ENCODE measurements around the gene CDKAL1. TPM values are rescaled to one million over a fixed set of nuclear protein-coding genes. Genes with fewer than 3 reads are reported as not detected.
"Not testable (repeated sequence)": the region's sequence is repeated elsewhere in the genome, so short reads cannot be mapped to it uniquely, and the experiment has no call there.

Gene CDKAL1
- total RNA-seq, 1 experiment from 2014 or later: 24.4 TPM

DNA sequence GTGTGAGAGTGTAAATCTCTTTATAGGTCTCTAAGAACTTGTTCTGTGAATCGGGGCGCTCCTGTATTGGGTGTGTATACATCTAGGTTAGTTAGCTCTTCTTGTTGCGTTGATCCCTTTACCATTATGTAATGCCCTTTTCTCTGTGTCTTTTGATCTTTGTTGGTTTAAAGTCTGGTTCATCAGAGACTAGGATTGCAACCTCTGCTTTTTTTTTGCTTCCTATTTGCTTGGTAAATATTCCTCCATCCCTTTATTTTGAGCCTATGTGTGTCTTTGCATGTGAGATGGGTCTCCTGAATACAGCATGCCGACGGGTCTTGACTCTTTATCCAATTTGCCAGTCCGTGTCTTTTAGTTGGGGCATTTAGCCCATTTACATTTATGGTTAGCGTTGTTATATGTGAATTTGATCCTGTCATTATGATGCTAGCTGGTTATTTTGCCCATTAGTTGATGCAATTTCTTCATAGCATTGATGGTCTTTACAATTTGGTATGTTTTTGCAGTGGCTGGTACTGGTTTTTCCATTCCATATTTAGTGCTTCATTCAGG, 60.1 kb downstream of the CDKAL1 start:
- H3K27me3 ChIP-seq (ENCODE audit: control insufficient read depth, insufficient read depth, low read length); H3K4me3 ChIP-seq (ENCODE audit: insufficient read depth, low read depth, low read length); DNase-seq; H3K36me3 ChIP-seq (replicated peaks; ENCODE audit: control insufficient read depth, insufficient read depth, low read length): not testable (repeated sequence)

DNA sequence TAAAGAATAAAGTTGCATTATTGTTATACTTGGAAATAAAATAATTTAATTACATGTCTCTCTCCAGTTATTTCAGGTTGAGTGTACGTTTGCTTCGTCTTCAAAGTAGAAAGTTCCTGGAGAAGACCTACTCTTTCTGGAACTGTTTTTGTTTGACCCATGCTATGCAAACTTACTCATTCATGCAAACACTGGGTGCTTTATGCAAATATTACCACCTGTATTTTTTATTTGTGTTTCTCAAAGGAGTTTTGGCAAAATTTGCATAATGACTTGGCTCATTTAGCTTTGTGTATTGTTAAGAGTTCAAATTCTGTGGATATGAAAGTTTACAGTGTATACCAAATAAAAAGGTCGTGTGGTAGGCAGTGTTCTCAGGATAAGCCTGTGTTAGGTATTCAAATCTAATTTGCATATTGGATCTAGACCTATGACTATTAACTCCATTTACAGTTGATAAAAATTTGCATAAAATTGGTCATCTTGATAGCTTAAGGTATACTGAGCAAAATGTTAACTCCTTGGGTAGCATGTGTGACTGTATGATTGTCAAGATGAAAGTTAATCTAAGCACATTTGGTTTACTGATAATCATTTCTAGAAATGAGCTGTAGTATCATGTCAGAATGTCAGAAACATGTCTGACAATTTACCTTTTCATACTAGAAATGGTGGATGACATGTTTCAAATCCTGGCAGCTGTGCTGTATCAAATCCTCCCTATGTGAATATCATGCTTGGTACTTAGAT, 65.2 kb downstream of the CDKAL1 start:
- DNase-seq: no peak
- H3K36me3 ChIP-seq (replicated peaks; ENCODE audit: control insufficient read depth, insufficient read depth, low read length): no peaks in the 10 kb centered on the region
- H3K4me3 ChIP-seq (ENCODE audit: insufficient read depth, low read depth, low read length): no peak overlapping the region
- no peaks in the 10 kb centered on the region for H3K27me3 ChIP-seq (ENCODE audit: control insufficient read depth, insufficient read depth, low read length)

DNA sequence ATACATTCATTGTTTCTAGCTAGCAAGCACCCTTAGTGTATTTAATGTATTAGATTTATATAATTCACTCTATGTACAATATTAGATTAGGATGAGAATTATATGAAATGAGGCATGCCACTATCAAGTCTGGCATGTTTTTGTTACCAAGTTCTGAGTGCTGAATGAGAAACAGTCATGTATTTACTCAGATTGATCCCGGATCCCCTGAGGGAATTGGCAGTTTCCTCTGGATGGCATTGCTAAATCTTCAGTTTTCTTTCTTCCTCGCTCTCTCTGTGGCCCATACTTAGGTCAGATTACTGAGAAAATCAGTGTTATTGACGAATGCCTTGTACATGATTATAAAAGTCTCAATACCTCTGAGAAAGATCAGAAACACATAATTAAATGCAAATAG, 66.6 kb downstream of the CDKAL1 start:
- no peak for DNase-seq
- H3K4me3 ChIP-seq (ENCODE audit: insufficient read depth, low read depth, low read length): no peak overlapping the region
- H3K27me3 ChIP-seq (ENCODE audit: control insufficient read depth, insufficient read depth, low read length): no peaks in the 10 kb centered on the region
- H3K36me3 ChIP-seq (replicated peaks; ENCODE audit: control insufficient read depth, insufficient read depth, low read length): no peaks in the 10 kb centered on the region

DNA sequence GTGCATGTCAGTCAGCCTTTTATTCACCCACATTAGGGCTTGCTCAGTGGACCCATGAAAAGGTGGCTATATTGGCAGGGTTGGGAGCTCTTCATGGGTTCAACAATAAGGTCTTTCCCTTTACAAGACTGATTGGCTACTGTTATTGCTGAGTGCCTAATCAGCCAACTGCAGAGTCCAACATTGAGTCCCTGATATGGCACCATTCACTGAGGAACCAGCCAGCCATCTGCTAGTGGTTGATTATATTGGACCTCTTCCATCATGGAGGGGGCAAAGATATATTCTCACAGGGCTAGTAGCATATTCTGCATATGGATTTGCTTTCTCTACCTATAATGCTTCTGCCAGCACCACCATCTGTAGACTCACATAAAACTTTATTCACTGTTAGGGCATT, 69.9 kb downstream of the CDKAL1 start:
- H3K4me3 ChIP-seq (ENCODE audit: insufficient read depth, low read depth, low read length): no peak overlapping the region
- no peaks in the 10 kb centered on the region for H3K27me3 ChIP-seq (ENCODE audit: control insufficient read depth, insufficient read depth, low read length)
- DNase-seq: no peak
- H3K36me3 ChIP-seq (replicated peaks; ENCODE audit: control insufficient read depth, insufficient read depth, low read length): no peaks in the 10 kb centered on the region

DNA sequence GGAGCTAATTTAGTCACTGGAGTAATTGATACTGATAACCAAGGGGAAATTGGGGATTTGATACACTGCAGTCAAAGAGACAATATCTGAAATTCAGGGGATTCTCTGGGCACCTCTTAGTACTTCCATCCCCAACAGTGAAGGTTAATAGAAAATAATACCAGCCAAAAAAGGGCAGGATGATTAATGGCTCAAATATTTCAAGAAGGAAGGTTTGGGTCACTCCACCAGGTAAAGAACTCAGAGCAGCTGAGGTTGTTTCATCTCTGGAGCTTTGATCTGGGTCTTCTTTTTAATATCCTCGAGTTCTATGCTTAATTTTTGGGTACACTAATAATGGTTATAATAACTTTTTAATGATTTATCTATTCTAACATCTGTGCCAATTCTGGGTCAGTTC, 70.8 kb downstream of the CDKAL1 start:
- Histone ChIP-seq H3K36me3 (replicated peaks; ENCODE audit: control insufficient read depth, insufficient read depth, low read length) (no peaks in the 10 kb centered on the region), H3K27me3 (ENCODE audit: control insufficient read depth, insufficient read depth, low read length) (no peaks in the 10 kb centered on the region), H3K4me3 (ENCODE audit: insufficient read depth, low read depth, low read length) (no peak overlapping the region)
- DNase-seq: no peak

DNA sequence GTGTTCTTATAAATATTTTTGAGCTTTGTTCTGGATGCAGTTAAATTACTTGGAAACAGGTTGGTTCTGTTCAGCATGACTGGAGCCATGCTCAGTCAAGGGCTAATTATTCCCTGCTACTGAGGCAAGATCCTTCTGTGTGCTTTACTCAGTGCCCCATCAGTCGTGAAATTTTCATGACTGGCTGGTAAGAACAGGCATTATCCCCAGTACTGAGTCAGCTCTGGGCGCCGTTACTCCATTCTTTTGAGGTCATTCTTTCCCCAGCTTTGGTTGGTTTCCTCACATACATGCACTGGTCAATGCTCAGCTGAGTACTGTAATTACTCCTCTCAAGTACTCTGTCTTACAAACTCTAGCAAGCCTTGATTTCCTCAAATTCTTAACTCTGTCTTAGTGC, 71.3 kb downstream of the CDKAL1 start:
- Histone ChIP-seq H3K4me3 (ENCODE audit: insufficient read depth, low read depth, low read length) (no peak overlapping the region), H3K36me3 (replicated peaks; ENCODE audit: control insufficient read depth, insufficient read depth, low read length) (no peaks in the 10 kb centered on the region), H3K27me3 (ENCODE audit: control insufficient read depth, insufficient read depth, low read length) (no peaks in the 10 kb centered on the region)
- no peak for DNase-seq

DNA sequence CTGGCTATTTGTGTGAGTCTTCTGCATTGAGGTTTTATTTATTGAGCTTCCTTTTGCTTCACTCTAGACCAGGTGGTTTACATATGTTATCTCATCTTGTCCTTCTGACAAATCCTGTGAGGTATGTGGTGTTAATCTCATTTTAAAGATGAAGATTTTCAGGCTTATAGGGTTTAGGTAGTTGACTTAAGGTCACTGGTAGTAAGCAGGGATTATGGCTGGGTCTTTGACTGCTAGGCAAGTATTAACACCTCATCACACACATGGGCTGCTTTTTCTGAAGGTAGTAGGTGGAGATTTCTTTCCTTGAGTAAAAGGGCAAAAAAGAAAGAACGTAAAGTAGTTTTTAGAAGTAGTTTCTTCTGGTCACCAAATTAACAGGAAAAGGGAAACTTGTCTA, 72.6 kb downstream of the CDKAL1 start:
- no peaks in the 10 kb centered on the region for H3K36me3 ChIP-seq (replicated peaks; ENCODE audit: control insufficient read depth, insufficient read depth, low read length)
- no peak for DNase-seq
- H3K4me3 ChIP-seq (ENCODE audit: insufficient read depth, low read depth, low read length): no peak overlapping the region
- H3K27me3 ChIP-seq (ENCODE audit: control insufficient read depth, insufficient read depth, low read length): no peaks in the 10 kb centered on the region

DNA sequence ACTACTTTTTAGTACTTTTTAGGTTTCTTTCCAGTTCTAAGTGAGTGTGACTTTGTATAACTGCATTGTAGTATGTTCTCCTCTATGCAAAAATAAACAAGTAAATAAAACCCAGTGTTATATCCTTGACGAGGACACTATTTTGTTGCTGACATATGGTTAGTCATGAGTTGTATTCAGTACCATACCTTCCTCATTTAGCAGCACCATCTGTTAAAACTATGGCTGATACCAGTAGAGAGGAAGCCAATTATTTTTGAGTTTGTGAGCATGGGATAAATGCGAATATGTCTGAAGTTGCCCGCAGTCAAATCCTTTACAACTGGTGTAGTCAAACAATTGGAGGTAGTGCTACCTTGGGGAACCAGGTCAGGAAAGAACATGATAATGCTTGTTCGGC, 74.1 kb downstream of the CDKAL1 start:
- no peak for DNase-seq
- Histone ChIP-seq H3K36me3 (replicated peaks; ENCODE audit: control insufficient read depth, insufficient read depth, low read length) (no peaks in the 10 kb centered on the region), H3K4me3 (ENCODE audit: insufficient read depth, low read depth, low read length) (no peak overlapping the region), H3K27me3 (ENCODE audit: control insufficient read depth, insufficient read depth, low read length) (no peaks in the 10 kb centered on the region)

DNA sequence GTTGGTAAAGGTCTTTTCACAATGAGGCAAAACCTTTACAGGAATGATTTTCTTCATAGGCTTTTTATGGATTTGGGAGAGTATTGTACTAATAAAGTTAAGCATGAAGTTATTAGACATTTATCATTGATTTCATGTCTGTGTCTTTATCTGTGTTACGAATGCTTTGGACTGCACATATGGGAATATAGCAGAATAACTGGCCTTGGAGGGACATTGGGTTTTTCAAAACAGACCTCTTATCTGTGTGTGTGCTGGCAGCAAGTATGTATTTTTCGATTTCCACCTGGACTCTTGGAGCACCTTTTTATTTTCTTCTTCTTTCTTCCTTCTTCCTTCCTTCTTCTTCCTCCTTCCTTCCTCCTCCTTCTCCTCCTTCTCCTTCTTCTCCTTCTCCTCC, 74.6 kb downstream of the CDKAL1 start:
- Histone ChIP-seq H3K27me3 (ENCODE audit: control insufficient read depth, insufficient read depth, low read length) (no peaks in the 10 kb centered on the region), H3K36me3 (replicated peaks; ENCODE audit: control insufficient read depth, insufficient read depth, low read length) (no peaks in the 10 kb centered on the region), H3K4me3 (ENCODE audit: insufficient read depth, low read depth, low read length) (no peak overlapping the region)
- no peak for DNase-seq

DNA sequence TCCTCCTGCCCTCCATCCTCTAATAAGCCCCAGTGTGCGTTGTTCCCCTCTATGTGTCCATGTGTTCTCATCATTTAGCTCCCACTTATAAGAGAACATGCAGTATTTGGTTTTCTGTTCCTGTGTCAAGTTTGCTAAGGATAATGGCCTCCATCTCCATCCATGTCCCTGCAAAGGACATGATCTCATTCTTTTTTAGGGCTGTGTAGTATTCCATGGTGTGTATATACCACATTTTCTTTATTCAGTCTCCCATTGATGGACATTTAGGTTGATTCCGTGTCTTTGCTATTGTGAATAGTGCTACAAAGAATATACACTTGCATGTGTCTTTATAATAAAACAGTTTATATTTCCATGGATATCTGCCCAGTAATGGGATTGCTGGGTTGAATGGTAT, 75.7 kb downstream of the CDKAL1 start:
- H3K4me3 ChIP-seq (ENCODE audit: insufficient read depth, low read depth, low read length); H3K36me3 ChIP-seq (replicated peaks; ENCODE audit: control insufficient read depth, insufficient read depth, low read length); H3K27me3 ChIP-seq (ENCODE audit: control insufficient read depth, insufficient read depth, low read length); DNase-seq: not testable (repeated sequence)

DNA sequence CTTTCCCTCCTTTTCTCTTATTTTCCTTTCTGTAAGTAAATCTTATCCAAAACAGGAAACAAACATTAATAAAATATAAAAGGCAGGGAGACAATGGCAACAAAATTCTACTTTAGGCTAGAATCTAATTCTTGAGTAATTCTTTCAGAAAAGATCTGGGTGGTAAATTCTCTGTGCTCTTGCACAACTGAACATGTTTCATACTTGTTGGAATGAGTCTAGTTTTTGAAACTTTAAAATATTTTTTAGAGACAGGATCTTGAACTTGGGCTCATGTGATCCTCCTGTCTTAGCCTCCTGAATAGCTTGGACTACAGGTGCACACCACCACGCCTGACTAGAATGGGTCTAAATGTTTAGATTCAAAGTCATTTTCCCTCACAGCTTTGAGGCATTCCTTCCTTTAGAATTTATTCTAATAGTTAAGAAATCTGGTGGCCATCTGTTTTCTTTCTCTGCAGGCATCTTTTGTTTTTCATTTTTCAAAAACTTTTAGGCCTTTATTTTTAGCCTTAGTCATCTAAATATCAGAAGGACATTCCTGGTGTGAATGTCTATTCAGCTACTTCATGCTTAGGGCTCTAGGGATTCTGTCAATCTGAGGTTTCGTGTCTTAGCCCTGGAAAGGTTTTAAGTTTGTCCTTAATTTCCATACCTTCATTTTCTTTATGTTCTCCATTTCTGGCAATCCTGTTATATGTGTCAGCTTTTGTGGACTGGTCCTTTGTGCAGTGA, 76.5 kb downstream of the CDKAL1 start:
- no peak overlapping the region for H3K4me3 ChIP-seq (ENCODE audit: insufficient read depth, low read depth, low read length)
- no peak for DNase-seq
- H3K36me3 ChIP-seq (replicated peaks; ENCODE audit: control insufficient read depth, insufficient read depth, low read length): no peaks in the 10 kb centered on the region
- no peaks in the 10 kb centered on the region for H3K27me3 ChIP-seq (ENCODE audit: control insufficient read depth, insufficient read depth, low read length)

DNA sequence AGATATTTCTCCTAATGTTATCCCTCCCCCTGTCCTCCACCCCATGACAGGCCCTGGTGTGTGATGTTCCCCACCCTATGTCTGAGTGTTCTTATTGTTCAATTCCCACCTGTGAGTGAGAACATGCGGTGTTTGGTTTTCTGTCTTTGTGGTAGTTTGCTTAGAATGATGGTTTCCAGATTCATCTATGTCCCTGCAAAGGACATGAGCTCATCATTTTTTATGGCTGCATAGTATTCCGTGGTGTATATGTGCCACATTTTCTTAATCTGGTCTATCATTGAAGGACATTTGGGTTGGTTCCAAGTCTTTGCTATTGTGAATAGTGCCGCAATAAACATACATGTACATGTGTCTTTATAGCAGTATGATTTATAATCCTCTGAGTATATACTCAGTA, 83.3 kb downstream of the CDKAL1 start:
- H3K4me3 ChIP-seq (ENCODE audit: insufficient read depth, low read depth, low read length); DNase-seq; H3K36me3 ChIP-seq (replicated peaks; ENCODE audit: control insufficient read depth, insufficient read depth, low read length); H3K27me3 ChIP-seq (ENCODE audit: control insufficient read depth, insufficient read depth, low read length): not testable (repeated sequence)

DNA sequence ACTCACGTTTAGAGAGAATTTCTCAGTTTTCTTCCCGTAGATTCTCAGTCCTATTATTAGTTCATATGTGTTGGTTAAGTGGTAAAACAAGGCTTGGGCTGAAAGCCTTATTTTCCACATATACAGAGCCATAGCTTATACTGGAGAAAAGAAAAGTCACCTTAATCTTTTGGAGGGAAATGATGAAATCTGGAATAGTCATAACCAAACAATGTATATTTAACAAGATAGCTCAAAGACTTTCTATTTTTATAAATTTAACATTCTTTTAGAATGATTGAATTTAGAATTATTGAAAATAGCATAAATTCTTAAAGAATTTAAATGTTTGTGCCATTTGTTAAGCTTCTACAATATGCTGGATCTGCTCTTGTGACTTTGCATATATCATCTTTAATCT, 85.8 kb downstream of the CDKAL1 start:
- DNase-seq: no peak
- no peaks in the 10 kb centered on the region for H3K27me3 ChIP-seq (ENCODE audit: control insufficient read depth, insufficient read depth, low read length)
- H3K4me3 ChIP-seq (ENCODE audit: insufficient read depth, low read depth, low read length): no peak overlapping the region
- H3K36me3 ChIP-seq (replicated peaks; ENCODE audit: control insufficient read depth, insufficient read depth, low read length): no peaks in the 10 kb centered on the region

DNA sequence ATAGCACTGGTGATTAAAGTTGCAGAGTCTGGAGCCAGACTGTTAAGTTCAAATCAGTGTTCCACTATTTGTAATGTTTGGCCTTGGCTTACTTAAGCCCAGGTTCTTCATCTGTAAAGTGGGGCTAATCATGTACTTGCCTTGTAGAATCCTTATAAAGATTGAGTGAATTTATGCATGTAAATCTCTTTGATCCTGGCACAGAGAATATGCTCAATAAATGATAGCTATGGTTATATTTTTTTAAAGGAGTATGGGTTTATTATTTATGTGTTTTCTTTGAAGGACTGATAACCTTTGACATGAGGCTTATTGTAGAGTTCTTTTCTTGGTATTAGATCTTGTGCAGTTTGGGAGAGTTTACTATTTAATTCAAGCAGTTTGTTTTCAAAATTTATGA, 89.5 kb downstream of the CDKAL1 start:
- H3K36me3 ChIP-seq (replicated peaks; ENCODE audit: control insufficient read depth, insufficient read depth, low read length): no peaks in the 10 kb centered on the region
- no peaks in the 10 kb centered on the region for H3K27me3 ChIP-seq (ENCODE audit: control insufficient read depth, insufficient read depth, low read length)
- no peak overlapping the region for H3K4me3 ChIP-seq (ENCODE audit: insufficient read depth, low read depth, low read length)
- no peak for DNase-seq

DNA sequence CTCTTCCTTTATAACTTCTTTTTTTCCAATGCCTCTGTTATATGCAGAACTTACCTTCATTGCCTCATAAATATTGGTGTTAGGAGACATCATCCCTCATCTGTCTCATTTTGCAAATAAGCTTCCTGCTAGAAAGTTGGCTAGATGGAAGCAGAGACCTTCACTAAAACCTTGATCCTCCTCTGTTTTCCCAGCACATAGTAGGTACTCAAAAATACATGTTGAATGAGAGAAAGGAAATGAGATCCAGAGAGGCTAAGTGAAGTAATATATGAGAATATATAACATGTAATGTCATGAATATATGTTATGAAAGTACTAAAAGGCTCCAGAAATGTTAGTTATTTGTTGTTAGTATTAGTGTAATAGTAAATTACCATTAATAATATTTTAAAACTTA, 91.9 kb downstream of the CDKAL1 start:
- no peaks in the 10 kb centered on the region for H3K36me3 ChIP-seq (replicated peaks; ENCODE audit: control insufficient read depth, insufficient read depth, low read length)
- H3K27me3 ChIP-seq (ENCODE audit: control insufficient read depth, insufficient read depth, low read length): no peaks in the 10 kb centered on the region
- no peak overlapping the region for H3K4me3 ChIP-seq (ENCODE audit: insufficient read depth, low read depth, low read length)
- no peak for DNase-seq

Measured in H7 (cell line).